Left cardiac atrium (tissue), 4 donors: ENCODE results near the gene WDR93. TPM values are rescaled to one million over a fixed set of nuclear protein-coding genes. Genes with fewer than 3 reads are reported as not detected.

Source experiments
- ATAC-seq, 2 donors: fragments of 200-7000 bp; cut with Tn5 transposase; one replicate each; pipeline ENCODE4 v1.9.1; 2020; ENCODE audit warnings: mild to moderate bottlenecking in 2 of 2, moderate library complexity in 2 of 2
- DNase-seq: peaks from one replicate; pipeline ENCODE4 v3.0.0-alpha.2; 2020
- intact Hi-C, 2 donors: fragments of 100-400 bp; cut with DNase I; formaldehyde crosslinking; loops; one replicate each; pipeline versions ENCODE4 v1.14.1 to v1.15.1; 2022 to 2023
- total RNA-seq, 2 donors: library from RNA; stranded (reverse); fragmentation: NEBNext Ultra II Directional; extraction: Animal tissue kit (Norgen Biotek cat#: 25700); gene quantifications; one replicate each; pipeline ENCODE4 v1.2.1, GENCODE V29; 2021
- donor health status: DM: no; HTN: yes; CAD: no.
- donor health status: DM: no; HTN: yes; CAD: no; lungs with severe emphysema.
- donor health status: DM: yes; HTN: yes; CAD: no.
- donor health status: Dilated cardiomyopathy.

Gene WDR93
- total RNA-seq, 2 donors from 2014 or later, result not detected

DNA sequence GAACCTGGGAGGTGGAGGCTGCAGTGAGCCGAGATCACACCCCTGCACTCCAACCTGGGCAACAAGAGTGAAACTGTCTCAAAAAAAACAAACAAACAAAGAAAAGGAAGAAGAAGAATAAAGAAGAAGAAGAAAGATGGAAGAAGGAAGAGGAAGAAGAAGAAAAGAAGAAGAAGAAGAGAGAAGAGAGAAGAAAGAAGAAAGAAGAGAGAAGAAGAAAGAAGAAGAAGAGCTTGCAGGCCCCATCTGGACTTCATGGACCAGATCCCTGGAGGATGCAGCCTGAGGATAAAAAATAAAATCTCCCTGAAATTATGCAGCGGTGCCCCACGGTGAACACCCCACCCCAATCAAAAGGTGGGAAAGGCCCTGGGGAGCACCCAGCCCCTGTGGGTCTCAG is 69.2 kb downstream of the WDR93 start:
- intact Hi-C loops, result loop anchor here (2.0 to 10.0 kb wide), 5 partner anchors 75 to 315 kb away; no protein-coding TSS in a partner anchor
- ATAC-seq (no peak), DNase-seq (no peak)

DNA sequence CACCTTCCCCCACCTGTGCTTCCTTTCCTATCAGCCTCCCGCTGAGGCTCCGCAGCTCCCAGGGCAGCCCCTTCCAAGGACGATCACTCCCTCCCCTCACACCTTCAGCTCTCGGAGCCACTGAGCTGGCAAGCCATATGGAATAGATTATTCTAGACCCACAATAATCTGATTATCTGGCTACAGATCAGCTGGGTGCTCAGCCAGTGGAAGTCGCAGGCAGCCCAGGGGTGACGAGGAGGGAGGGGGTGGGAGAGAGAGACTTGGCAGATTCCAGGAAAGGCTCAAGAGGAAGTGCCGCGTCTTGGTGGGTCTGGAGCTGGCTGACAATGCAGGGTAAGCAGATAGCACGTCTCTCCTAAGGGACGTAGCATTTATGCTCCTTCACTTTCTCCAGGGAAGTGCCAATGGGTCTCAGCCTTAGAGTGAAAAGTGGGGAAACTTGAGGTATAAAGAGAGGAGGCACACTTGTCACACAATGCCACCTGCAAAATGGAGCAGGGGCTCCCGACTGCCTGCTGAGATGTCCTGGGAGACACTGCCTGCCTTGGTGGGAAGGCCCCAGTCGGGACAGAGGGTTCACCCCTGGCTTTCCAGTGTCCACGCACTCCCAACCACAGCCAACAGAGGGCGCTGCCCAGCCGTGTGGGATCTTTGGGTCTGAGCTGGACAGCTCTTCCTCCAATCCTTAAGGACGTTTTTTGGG is 69.8 kb downstream of the WDR93 start:
- DNase-seq (peak; percentile 77), ATAC-seq (peak; percentile 91 to 93)
- intact Hi-C loops, result loop anchor here (2.0 to 10.0 kb wide), 5 partner anchors 74 to 314 kb away; no protein-coding TSS in a partner anchor

DNA sequence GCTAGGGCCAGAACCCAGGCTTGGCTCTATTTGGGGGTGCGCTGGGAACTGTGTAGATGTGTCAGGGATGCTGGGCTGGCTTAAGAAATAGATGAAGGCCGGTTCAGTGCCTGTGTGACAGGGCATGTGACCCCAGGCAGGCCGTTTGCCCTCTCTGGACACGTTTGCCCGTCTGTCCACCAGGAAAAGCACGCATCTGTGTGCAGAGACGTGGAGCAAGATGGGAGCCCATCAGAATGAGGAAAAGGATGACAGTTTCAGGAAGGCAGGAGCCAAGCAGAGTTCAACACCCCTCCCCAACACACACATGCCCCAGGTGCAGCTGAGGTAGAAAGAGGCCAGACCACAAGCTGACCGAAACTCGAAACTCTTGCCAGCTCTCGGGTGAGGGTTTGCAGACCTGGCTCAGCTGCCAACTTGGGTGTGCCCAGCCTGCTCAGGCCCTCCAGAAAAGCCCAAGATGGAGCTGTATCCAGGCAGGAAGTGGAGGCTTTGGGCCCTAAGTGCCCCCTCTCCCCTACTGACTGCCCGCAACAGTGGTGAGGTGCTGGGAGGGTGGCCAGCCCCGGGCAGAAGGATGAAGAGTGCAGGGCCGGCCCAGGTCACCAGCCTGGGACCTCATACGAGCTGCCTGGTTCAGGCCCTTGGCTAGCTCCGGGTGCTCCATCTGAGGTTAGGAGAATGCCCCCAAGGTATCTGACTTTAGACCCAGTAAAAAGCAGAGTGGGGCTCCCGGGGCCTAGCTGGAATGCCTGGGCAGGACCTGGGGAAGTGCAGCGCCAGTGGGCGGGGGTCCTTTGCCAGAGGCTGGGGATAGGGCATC is 70.6 kb downstream of the WDR93 start:
- ATAC-seq, result peak in 1 of 2 donors; percentile 7
- DNase-seq, result no peak
- intact Hi-C loops, result loop anchor here (2.0 to 10.0 kb wide), 5 partner anchors 74 to 314 kb away; no protein-coding TSS in a partner anchor

DNA sequence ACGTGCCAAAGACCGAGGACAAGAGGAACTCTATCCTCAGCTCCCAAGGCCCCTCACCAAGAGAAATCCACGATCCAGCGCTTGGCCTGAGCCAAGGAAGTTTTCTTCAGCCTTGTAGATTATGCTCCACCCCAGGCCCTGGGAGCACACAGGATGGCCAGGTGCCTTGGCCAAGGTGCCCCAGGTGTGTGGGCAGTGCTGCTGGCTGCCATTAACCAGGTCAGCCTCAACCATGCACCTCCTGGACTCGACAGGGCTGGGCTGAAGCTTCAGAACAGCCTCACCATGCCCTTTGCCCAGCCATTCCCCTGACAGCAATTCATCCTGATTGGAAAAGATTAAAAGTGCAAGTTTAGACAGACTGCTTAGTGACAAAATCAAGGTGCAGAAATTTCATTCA is 71.3 kb downstream of the WDR93 start:
- no peak for ATAC-seq
- DNase-seq, result no peak
- intact Hi-C loops, result loop anchor here (2.0 to 10.0 kb wide), 5 partner anchors 73 to 313 kb away; no protein-coding TSS in a partner anchor

DNA sequence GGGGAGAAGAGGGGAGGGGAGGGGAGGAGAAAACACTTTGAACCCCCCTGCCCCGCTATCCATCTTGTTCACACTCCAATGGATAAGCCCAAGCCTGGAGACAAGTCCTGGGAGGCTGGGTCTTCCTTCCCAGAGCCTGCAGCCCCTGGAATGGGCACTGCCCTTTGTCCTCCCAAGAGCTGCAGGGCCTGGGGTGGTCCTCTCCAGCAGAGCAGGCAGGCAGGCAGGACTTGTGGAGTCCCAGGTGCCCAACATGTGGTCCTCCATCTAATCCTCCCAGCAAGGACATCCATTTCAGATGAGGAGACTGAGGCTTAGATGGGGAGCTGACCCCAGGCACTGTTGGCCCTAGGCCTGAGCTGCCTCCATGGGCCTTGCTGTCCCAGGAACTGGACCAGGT is 75.1 kb downstream of the WDR93 start:
- intact Hi-C loops, result loop anchor here (10.0 kb wide), 2 partner anchors 69 to 309 kb away; no protein-coding TSS in a partner anchor
- ATAC-seq (no peak), DNase-seq (no peak)

DNA sequence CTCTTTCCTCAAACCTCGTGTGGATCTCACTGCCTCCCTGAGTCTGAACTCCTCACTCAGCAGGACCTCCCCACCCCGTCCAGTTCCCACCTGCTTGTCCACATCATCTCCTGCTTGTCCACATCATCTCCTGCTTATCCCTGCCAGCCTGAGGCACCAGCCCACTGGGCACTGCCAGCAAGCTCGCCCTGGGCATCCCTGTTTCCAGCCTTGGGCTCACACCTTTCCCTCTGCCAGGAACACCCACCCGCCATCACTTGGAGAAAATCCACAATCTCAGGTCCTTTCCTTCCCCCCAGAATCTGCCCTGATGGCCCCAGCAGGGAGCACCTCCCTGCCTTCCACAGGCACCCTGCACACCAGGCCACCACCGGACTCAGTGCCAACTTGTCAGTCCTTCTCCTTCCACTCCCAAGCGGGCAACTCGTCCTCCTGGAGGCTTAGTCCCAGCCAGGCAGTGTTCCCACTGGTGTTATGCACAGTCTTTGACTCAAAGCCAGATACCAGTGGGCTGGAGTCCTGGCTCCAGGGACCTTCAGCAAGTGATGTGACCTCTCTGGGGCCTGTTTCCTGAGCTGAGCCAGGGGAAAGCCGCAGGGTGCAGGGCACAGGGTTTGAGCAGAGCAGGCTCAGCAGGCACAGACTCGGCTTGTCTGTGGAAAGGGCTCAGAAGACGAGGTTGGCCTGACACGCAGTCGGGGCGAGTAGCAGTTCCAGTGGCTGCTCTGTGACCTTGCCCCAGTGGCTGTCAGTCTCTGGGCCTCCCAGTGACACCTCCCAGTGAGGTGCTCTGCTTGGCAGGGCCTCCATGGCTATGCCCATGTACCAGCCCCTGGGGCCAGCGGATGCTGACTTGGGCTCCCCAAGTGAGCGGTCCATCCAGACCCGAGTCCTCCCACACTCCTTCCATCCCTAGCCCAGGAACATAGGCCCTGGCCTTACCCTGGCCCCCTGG is 76.0 kb downstream of the WDR93 start:
- peak; percentile 58 to 63 for ATAC-seq
- DNase-seq, result no peak
- intact Hi-C loops, result loop anchor here (10.0 kb wide), 2 partner anchors 68 to 308 kb away; no protein-coding TSS in a partner anchor

DNA sequence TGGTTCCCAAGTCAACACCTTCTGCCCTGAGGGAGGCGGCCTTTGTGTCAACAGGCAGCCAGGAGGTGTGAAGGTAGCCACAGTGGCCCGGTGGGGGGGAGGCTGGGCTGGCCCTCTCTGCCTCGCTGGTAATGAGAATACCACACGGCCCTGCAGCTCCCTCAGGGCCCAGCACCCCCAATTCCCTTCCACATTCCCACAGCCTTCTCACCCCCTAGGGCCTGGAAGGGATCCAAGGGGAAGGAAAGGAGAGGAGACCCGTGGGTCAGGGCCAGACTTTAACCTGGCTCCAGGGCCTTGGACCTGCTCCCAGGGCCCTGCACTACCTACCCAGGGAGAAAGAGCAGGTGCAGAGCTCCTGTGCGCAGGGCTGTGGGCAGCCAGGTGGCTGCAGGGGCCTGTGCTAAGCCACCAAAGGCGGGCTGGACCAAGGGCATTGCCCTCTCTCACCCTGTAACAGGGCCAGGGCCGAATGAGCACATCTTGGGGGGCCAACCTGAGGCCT is 76.9 kb downstream of the WDR93 start:
- DNase-seq, result no peak
- ATAC-seq, result peak in 1 of 2 donors; percentile 32
- intact Hi-C loops, result loop anchor here (10.0 kb wide), 2 partner anchors 67 to 307 kb away; no protein-coding TSS in a partner anchor

DNA sequence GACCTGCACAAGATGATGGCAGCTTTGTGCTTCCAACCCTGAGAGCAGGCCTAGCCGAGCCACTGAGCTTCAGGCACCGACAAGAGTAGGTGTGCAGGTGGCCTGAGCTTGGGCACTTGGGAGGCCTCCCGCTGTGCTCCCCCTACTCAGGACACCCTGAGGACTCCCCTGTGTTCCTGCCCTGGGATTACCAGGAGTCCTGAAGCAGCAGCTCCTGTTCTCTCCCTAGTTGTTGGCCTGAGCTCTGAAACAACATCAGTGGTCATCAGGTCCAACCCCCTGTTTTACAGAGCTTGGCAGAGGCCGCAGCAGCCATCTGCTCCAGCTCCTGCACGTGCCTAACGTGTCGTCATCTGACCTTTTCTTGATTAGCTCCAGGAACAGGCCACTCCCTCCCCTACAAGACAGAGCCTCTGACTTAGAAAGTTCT is 77.5 kb downstream of the WDR93 start:
- peak in 1 of 2 donors; percentile 41 for ATAC-seq
- intact Hi-C loops, result loop anchor here (10.0 kb wide), 2 partner anchors 67 to 307 kb away; no protein-coding TSS in a partner anchor
- DNase-seq, result no peak

DNA sequence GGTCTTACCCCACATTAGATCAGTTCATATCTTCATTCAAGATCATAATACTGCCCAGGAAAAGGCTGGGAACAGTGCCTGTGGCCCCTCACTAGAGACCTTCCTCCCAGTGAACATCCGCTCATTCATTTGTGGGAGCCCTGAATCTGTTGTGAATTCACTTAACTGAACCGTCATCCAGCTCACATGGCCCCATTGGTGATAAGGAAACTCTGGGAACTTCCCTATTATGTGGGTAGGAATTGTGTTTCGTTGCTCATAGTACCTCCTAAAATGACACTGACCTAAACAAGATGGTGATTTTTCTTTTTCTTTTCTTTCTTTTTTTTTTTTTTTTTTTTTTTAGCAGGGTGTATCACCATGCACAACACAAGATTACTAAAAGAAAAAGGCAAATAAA is 78.8 kb downstream of the WDR93 start:
- DNase-seq, result no peak
- ATAC-seq, result no peak
- intact Hi-C loops, result loop anchor here (10.0 kb wide), 2 partner anchors 65 to 305 kb away; no protein-coding TSS in a partner anchor

DNA sequence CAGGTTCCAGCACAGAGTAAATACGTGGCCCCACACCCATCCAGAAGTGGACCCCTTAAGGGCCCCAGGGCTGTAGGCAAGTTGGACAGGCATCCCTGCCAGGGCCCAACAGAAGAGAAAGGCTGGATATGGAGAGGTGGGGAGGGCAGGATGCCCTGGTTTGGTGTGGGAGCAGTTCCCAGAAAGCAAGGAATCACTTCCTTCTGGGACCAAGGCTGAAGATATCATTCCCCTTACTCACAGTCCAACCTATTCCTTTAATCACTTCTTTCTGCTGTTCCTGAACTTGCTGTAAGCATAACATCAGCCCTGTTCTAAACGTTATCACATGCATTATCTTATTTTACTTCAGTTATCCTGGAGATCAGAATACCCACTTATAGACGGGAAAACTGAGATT is 79.4 kb downstream of the WDR93 start:
- ATAC-seq (no peak), DNase-seq (no peak)
- intact Hi-C loops, result no loop called here

DNA sequence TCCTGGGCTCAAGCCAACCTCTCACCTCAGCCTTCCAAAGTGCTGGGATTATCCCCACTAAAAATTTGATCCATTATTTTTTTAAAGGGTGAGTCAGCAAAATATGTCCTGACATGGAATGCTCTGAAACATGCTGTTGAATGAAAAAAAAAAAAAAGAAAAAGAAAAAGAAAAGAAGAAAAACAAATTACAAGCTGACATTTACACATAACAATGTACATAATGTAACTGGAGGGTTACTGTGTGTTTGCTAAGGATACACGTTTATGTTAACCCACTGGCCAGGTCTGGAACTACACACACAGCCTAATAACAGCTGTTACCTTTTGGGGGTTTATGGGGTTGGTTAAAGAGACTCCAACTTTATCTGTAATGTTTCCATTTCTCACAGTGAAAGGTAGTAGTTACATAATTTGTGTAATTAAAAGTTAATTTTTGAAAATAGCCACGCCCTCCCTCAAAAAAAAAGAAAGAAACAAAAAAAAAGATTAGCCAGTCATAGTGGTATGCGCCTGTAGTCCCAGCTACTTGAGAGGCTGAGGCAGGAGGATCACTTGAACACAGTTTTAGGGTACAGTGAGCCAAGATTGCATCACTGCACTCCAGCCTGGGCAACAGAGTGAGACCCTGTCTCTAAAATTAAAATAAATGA is 82.4 kb downstream of the WDR93 start:
- DNase-seq (no peak), ATAC-seq (no peak)
- intact Hi-C loops, result no loop called here

DNA sequence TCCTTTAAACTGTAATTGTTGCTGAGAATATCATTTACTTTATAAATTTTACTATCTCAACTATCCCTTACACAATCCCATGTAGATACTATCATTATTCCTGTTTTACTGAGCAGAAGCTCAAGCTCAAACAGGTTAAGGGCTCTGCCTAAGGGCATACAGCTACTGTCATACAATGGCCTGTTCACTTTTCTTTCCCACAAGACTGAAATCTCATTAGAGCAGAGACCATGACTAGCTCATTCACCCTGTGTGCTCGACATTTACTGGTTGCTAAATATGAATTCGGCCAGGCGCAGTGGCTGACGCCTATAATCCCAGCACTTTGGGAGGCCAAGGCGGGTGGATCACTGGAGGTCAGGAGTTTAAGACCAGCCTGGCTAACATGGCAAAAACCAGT is 83.9 kb downstream of the WDR93 start:
- DNase-seq, result no peak
- intact Hi-C loops, result no loop called here

DNA sequence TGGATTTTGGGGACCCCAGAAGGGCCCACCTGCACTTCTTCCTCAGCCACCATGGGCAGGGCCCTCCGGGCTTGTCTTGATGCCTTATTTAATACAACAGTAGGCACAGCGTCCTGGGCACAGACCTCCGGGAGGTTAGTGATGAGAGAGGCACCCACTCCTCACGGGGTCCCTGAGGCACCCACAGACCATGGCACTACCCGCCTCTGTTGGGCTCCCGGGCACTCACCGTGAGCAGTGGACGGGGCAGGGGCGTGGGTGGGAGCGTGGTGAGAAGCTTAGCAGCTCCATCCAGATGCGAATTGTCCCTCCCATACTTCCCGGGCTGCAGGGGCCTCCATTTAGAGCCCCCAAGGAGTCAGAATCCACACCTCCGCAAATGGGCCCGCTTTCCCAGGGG is 85.2 kb downstream of the WDR93 start:
- DNase-seq, result no peak
- no peak for ATAC-seq
- intact Hi-C loops, result no loop called here

More for the DNA sequence above, 83.9 kb downstream of the WDR93 start:
- ATAC-seq, result no peak

DNA sequence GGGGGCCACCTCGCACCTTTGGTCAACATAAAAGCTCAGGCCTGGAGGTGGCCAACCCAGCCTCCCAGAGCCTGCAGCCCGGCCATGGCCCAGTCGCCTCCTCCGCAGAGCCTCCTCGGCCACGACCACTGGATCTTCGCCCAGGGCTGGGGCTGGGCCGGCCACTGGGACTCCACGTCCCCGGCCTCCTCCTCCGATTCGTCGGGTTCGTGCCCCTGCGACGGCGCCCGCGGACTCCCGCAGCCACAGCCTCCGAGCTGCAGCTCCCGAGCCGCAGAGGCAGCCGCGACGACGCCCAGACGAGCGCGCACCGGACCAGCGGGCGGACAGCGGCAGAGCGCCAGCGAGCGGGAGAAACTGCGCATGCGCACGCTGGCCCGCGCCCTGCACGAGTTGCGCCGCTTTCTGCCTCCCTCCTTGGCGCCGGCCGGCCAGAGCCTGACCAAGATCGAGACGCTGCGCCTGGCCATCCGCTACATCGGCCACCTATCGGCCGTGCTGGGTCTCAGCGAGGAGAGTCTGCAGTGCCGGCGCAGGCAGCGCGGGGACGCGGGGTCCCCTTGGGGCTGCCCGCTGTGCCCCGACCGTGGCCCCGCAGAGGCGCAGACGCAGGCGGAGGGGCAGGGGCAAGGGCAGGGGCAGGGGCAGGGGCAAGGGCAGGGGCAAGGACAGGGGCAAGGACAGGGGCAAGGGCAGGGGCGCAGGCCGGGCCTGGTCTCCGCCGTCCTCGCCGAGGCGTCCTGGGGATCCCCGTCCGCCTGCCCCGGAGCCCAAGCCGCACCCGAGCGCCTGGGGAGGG is 85.9 kb downstream of the WDR93 start, which contains the start of gene MESP2:
Gene MESP2, plus strand, starts transcription at position 59 of the 799 bp plus-strand sequence. Its CDS starts 26 bp downstream, at position 85.
- intact Hi-C loops, result no loop called here
- DNase-seq, result peak; percentile 90
- ATAC-seq, result peak; percentile 94

DNA sequence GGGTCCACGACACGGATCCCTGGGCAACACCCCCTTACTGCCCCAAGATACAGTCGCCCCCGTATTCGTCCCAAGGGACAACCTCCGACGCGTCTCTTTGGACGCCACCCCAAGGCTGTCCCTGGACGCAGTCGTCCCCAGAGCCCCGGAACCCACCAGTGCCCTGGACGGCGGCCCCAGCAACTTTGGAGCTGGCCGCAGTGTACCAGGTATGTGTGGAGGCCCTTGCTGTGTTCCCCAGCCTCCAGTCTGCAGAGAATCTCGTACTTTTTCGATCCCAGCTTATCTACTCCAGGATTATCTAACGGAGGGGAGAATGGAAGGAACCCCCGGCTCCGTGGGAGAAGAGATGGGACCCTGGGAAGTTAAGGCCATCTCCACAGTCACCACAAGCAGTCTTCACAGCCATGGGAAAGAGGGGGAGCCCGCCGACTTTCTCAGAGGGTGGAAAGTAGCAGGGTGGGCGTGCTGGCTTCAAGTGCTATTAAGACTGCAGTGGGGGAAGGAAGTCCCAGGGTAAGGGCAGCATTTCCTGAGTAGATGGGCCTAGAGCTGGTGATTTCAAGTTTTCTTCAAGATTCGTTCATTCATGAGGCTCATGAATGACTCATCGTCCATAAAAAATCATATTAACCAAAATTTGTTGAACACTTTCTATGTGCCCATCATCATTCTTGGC is 86.6 kb downstream of the WDR93 start:
- ATAC-seq, result peak in 1 of 2 donors; percentile 5
- intact Hi-C loops, result no loop called here

DNA sequence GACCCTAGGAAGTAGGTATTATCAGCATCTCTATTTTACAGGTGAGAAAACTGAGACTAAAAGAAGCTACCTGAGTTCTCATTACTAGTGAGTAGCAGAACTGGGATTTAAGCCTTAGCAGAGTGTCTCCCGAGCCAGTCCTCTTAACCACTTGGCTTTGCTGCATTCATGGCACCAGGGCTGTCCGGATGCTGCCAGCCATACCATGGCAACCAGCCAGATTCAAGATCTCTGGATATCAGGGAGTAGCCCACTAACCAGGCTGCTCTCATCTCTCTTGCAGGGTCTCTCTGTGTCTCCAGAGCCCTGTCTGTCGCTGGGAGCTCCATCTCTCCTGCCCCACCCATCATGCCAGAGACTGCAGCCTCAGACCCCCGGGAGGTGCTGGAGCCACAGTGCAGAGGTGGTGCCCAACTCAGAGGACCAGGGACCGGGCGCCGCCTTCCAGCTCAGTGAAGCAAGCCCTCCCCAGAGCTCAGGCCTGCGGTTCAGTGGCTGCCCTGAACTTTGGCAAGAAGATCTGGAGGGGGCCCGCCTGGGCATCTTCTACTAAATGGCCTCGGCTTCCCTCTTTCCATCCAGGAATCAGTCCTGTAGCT is 87.3 kb downstream of the WDR93 start:
- intact Hi-C loops, result no loop called here
- ATAC-seq, result no peak
- no peak for DNase-seq

More for the DNA sequence above, 86.6 kb downstream of the WDR93 start:
- no peak for DNase-seq
